ENCODE measurements around the gene PCNX3. TPM values are rescaled to one million over a fixed set of nuclear protein-coding genes. Genes with fewer than 3 reads are reported as not detected.

Gene PCNX3
- total RNA-seq, 4 donors from 2014 or later: 60.2 to 106 (median 81.3) TPM

- DNase-seq: no peak
- peaks cover 0 to 42% (median 0%) of the 10 kb centered on the region in 3 donors for H3K36me3 ChIP-seq
Observed at GRCh38 chr11:65595543-65596281, 19.9 kb upstream of the PCNX3 start, which contains the start of gene KCNK7. TSS of gene KCNK7 (minus strand) at chr11:65595800. CDS start at chr11:65595772, 28 bp downstream.

GRCh38 chr11:65596520-65596919 lies 19.1 kb upstream of the PCNX3 start:
- H3K27me3 ChIP-seq: no peaks in the 10 kb centered on the region
- no peak for DNase-seq
- no peak overlapping the region for H3K27ac ChIP-seq
- peaks cover 0 to 19% (median 2%) of the 10 kb centered on the region in 4 donors for H3K4me1 ChIP-seq
- peaks cover 0 to 41% (median 0%) of the 10 kb centered on the region in 3 donors for H3K36me3 ChIP-seq
- H3K9me3 ChIP-seq: no peaks in the 10 kb centered on the region
- no peak for TF ChIP-seq POLR2A (IDR thresholded peaks at IDR 0.05)
- TF ChIP-seq, protein P1, sequence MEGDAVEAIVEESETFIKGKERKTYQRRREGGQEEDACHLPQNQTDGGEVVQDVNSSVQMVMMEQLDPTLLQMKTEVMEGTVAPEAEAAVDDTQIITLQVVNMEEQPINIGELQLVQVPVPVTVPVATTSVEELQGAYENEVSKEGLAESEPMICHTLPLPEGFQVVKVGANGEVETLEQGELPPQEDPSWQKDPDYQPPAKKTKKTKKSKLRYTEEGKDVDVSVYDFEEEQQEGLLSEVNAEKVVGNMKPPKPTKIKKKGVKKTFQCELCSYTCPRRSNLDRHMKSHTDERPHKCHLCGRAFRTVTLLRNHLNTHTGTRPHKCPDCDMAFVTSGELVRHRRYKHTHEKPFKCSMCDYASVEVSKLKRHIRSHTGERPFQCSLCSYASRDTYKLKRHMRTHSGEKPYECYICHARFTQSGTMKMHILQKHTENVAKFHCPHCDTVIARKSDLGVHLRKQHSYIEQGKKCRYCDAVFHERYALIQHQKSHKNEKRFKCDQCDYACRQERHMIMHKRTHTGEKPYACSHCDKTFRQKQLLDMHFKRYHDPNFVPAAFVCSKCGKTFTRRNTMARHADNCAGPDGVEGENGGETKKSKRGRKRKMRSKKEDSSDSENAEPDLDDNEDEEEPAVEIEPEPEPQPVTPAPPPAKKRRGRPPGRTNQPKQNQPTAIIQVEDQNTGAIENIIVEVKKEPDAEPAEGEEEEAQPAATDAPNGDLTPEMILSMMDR (IDR thresholded peaks at IDR 0.05): no peak
- H3K4me3 ChIP-seq: no peak overlapping the region

More at GRCh38 chr11:65595543-65596281, 19.9 kb upstream of the PCNX3 start, which contains the start of gene KCNK7:
- Histone ChIP-seq H3K27me3 (no peaks in the 10 kb centered on the region), H3K4me1 (peaks cover 0 to 19% (median 2%) of the 10 kb centered on the region in 4 donors), H3K27ac (no peak within 1 kb of the TSS), H3K4me3 (no peak within 1 kb of the TSS), H3K9me3 (no peaks in the 10 kb centered on the region)
- no peak for TF ChIP-seq POLR2A (IDR thresholded peaks at IDR 0.05)
- TF ChIP-seq, protein P1 (IDR thresholded peaks at IDR 0.05): no peak

DNA sequence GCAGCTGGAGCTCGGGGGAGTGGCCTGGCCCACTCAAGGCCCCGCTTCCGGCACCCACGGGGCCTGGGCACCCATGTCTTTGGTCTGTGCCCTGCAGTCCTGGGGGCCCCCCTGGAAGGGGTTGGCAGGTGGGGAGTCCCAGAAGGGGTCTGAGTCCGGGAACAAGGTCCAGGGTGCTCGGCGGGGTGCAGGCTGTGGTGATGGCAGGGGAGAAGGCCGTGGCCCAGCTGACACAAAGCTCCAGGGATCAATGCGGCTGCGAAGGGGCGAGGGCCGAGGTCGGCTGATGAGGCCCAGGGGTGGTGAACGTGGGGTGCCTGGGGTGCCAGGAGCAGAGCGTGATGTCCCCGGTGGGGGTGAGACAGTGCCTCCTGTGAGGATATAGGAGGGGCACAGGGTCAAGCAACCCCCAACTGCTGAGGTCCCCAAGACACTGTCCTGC lies 17.3 kb upstream of the PCNX3 start:
- Histone ChIP-seq H3K4me1 (peaks cover 0 to 4% (median 2%) of the 10 kb centered on the region in 4 donors), H3K36me3 (peaks cover 0 to 46% (median 0%) of the 10 kb centered on the region in 3 donors), H3K9me3 (no peaks in the 10 kb centered on the region), H3K4me3 (no peak overlapping the region), H3K27ac (no peak overlapping the region), H3K27me3 (no peaks in the 10 kb centered on the region)
- TF ChIP-seq POLR2A (IDR thresholded peaks at IDR 0.05): no peak
- TF ChIP-seq, protein P1 (IDR thresholded peaks at IDR 0.05): no peak
- no peak for DNase-seq

DNA sequence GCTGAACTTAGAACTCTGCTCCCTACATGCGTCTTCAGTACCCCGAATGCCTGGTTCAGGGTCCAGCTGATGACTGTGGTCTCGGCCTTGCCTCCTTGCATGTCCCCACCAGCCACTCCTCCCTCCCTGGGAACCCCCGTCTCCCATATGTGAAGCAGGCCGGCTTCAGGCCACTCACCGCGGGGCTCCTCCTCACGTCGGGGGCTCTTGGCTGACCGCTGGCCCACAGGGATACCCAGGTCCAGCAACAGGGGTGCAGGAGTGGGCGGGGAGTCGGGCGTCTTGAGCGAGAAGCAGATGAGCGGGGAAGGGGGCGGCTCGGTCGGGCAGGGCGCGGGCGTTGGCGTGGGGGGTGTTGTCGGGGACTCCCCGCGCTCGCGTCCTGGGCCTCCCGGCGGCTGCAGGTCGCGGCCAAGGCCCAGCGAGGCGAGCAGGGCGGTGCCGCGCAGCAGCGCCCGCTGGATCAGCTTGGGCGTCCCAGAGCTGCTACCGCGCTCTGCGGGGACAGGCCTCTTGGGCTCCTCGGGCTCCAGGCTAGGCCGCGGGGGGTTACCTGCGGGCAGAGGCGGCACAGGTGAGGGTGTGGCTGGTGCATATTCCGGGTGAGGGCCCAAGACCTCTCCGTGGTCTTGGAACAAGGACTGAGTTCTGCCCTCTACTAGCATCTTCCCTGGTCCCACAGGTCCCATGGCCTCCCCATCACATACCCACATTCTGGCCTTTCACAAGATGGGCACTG lies 16.2 kb upstream of the PCNX3 start:
- no peak for TF ChIP-seq POLR2A (IDR thresholded peaks at IDR 0.05)
- TF ChIP-seq, protein P1 (IDR thresholded peaks at IDR 0.05): no peak
- peaks cover 0 to 57% (median 0%) of the 10 kb centered on the region in 3 donors for H3K36me3 ChIP-seq
- H3K4me1 ChIP-seq: peaks cover 0 to 4% (median 0%) of the 10 kb centered on the region in 4 donors
- H3K4me3 ChIP-seq: no peak overlapping the region
- no peaks in the 10 kb centered on the region for H3K27me3 ChIP-seq
- no peaks in the 10 kb centered on the region for H3K9me3 ChIP-seq
- H3K27ac ChIP-seq: no peak overlapping the region
- DNase-seq: no peak

DNA sequence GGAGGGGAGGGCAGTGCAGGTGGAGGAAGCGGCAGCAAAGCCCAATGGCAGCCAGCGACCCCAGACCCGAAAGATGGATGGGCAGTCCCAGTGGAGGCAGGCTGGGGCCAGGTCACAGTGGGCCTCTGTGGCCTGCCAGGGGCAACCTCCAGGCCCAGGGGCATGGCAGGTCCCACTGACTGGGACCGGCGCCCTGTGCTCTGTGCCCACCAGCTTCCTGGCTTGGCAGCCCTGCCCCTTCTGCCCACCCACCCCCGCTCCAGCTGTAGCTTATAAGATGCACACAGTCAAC lies 15.7 kb upstream of the PCNX3 start:
- Histone ChIP-seq H3K36me3 (peaks cover 0 to 62% (median 0%) of the 10 kb centered on the region in 3 donors), H3K27me3 (no peaks in the 10 kb centered on the region), H3K9me3 (no peaks in the 10 kb centered on the region), H3K4me1 (peaks cover 0 to 4% (median 0%) of the 10 kb centered on the region in 4 donors), H3K27ac (no peak overlapping the region), H3K4me3 (no peak overlapping the region)
- no peak for TF ChIP-seq POLR2A (IDR thresholded peaks at IDR 0.05)
- TF ChIP-seq, protein P1 (IDR thresholded peaks at IDR 0.05): no peak
- no peak for DNase-seq

Data from Peyer's patch (tissue), 4 donors.